Transverse colon (tissue), 4 donors: ENCODE data around the gene RBM41. TPM values are rescaled to one million over a fixed set of nuclear protein-coding genes. Genes with fewer than 3 reads are reported as not detected.
A peak's percentile ranks its signal among the peaks of the same experiment; 100 is the strongest.

Experiments used
- DNase-seq: peaks from one replicate; pipeline ENCODE4 v3.0.0-alpha.2; 2019
- H3K27ac ChIP-seq, 4 donors: fragments of 200-600 bp; sonication (generic); 2 replicates each; pipeline ENCODE4 v1.5.1; 2016 to 2018; ENCODE audit warnings: inconsistent platforms in 4 of 4
- H3K27me3 ChIP-seq: fragments of 200-600 bp; sonication (generic); 2 replicates; pipeline ENCODE4 v1.5.1; 2017; ENCODE audit warnings: inconsistent platforms
- H3K36me3 ChIP-seq, 4 donors: fragments of 200-600 bp; sonication (generic); 2 replicates each; pipeline ENCODE4 v1.5.1; 2017 to 2019; ENCODE audit warnings: inconsistent platforms in 4 of 4
- H3K4me1 ChIP-seq, 4 donors: fragments of 200-600 bp; sonication (generic); 2 replicates each; pipeline ENCODE4 v1.5.1; 2017 to 2020; ENCODE audit warnings: inconsistent platforms in 4 of 4
- H3K4me3 ChIP-seq, 4 donors: fragments of 200-600 bp; sonication (generic); 1 replicate in 1 of 4; 2 replicates in 3 of 4; pipeline versions ENCODE4 v1.5.1 to v1.6.1; 2017 to 2019; ENCODE audit warnings: inconsistent platforms in 4 of 4
- H3K9me3 ChIP-seq, 2 donors: fragments of 200-600 bp; sonication (generic); 2 replicates each; pipeline ENCODE4 v1.5.1; 2017 to 2019; ENCODE audit warnings: inconsistent platforms in 2 of 2
- EP300 ChIP-seq: sonication (generic); formaldehyde crosslinking; IDR thresholded peaks from one replicate; pipeline ENCODE4 v1.6.1; 2017; ENCODE audit warnings: antibody characterized with exemption, low read depth
- POLR2A ChIP-seq: fragments of 450-650 bp; IDR thresholded peaks from one replicate; pipeline ENCODE4 v1.6.1; 2016; ENCODE audit warnings: antibody characterized with exemption, mild to moderate bottlenecking, moderate library complexity
- POLR2AphosphoS5 ChIP-seq, 3 donors: sonication (generic); formaldehyde crosslinking; IDR thresholded peaks; one replicate each; pipeline ENCODE4 v1.6.1; 2016; ENCODE audit warnings: antibody characterized with exemption in 3 of 3
- WGBS, 2 donors: methylation state at CpG; one replicate each; pipeline ENCODE4 v1.1.5; 2018; ENCODE audit warnings: low coverage in 1 of 2; 5-methylcytosine and 5-hydroxymethylcytosine counted together
- in situ Hi-C, 4 donors: fragments of 200-750 bp; cut with MboI; loops; one replicate each; pipeline versions ENCODE4 v1.15.0 to v1.15.1; 2017; ENCODE audit warnings: low sequenced_read_pairs in 3 of 4, low pct_ligation_motif_present in 1 of 4, low pct_unique_long_range_greater_than_20kb in 1 of 4
- intact Hi-C: fragments of 100-400 bp; cut with DNase I; formaldehyde crosslinking; loops from one replicate; pipeline ENCODE4 v1.15.1; 2023; ENCODE audit warnings: low total_unique reads
- total RNA-seq, 4 donors: library from RNA; depleted of rRNA; stranded (reverse); fragments of >200 nt; gene quantifications; one replicate each; pipeline ENCODE4 v1.1.0, GENCODE V29; 2016
- TF ChIP-seq, protein P1 (sequence below), 5 experiments: fragments of 200-600 bp in 3 of 5; fragments of 450-650 bp in 2 of 5; sonication (generic) in 3 of 5; IDR thresholded peaks; 1 replicate in 2 of 5; 2 replicates in 3 of 5; pipeline ENCODE4 v1.5.1; 2016 to 2017; ENCODE audit warnings: antibody characterized with exemption in 5 of 5, inconsistent platforms in 3 of 5, mild to moderate bottlenecking in 2 of 5, moderate library complexity in 1 of 5

The RBM41 gene
- total RNA-seq, 4 donors from 2014 or later, result 10.1 to 28.8 (median 20.5) TPM

GRCh38 chrX:107050195-107050709 is 68.4 kb downstream of the RBM41 start:
- Histone ChIP-seq H3K4me1 (no peaks in the 10 kb centered on the region), H3K27me3 (no peaks in the 10 kb centered on the region), H3K36me3 (no peaks in the 10 kb centered on the region), H3K9me3 (no peaks in the 10 kb centered on the region), H3K27ac (no peak overlapping the region), H3K4me3 (no peak overlapping the region)
- in situ Hi-C loops (no loop called here), intact Hi-C loops (no loop called here)
- DNase-seq, result no peak
- TF ChIP-seq, protein P1, sequence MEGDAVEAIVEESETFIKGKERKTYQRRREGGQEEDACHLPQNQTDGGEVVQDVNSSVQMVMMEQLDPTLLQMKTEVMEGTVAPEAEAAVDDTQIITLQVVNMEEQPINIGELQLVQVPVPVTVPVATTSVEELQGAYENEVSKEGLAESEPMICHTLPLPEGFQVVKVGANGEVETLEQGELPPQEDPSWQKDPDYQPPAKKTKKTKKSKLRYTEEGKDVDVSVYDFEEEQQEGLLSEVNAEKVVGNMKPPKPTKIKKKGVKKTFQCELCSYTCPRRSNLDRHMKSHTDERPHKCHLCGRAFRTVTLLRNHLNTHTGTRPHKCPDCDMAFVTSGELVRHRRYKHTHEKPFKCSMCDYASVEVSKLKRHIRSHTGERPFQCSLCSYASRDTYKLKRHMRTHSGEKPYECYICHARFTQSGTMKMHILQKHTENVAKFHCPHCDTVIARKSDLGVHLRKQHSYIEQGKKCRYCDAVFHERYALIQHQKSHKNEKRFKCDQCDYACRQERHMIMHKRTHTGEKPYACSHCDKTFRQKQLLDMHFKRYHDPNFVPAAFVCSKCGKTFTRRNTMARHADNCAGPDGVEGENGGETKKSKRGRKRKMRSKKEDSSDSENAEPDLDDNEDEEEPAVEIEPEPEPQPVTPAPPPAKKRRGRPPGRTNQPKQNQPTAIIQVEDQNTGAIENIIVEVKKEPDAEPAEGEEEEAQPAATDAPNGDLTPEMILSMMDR (IDR thresholded peaks at IDR 0.05), result no peak
- TF ChIP-seq EP300, result no peak
- 56% methylated on average over 6 of the region's 6 CpGs; no CpG with 5 or more reads in 1 of the 2 donors for WGBS, 2 donors

- no peak for DNase-seq
- no peaks in the 10 kb centered on the region for H3K9me3 ChIP-seq
- no peak overlapping the region for H3K27ac ChIP-seq
- TF ChIP-seq EP300 (no peak), POLR2A (no peak), POLR2AphosphoS5 (IDR thresholded peaks at IDR 0.05) (no peak)
- TF ChIP-seq, protein P1 (IDR thresholded peaks at IDR 0.05), result no peak
- H3K4me1 ChIP-seq, result no peaks in the 10 kb centered on the region
- H3K36me3 ChIP-seq, result no peaks in the 10 kb centered on the region
- intact Hi-C loops (no loop called here), in situ Hi-C loops (no loop called here)
- 47% methylated on average over 1 of the region's 1 CpG; no CpG with 5 or more reads in 1 of the 2 donors for WGBS, 2 donors
- H3K4me3 ChIP-seq, result no peak overlapping the region
- H3K27me3 ChIP-seq, result no peaks in the 10 kb centered on the region
Observed at GRCh38 chrX:107047622-107048021, 71.0 kb downstream of the RBM41 start.

GRCh38 chrX:107029752-107030151 is 88.9 kb downstream of the RBM41 start:
- no peak for DNase-seq
- Histone ChIP-seq H3K4me1 (no peaks in the 10 kb centered on the region), H3K4me3 (no peak overlapping the region), H3K27me3 (no peaks in the 10 kb centered on the region), H3K36me3 (no peaks in the 10 kb centered on the region), H3K27ac (no peak overlapping the region), H3K9me3 (no peaks in the 10 kb centered on the region)
- in situ Hi-C loops (no loop called here), intact Hi-C loops (no loop called here)
- WGBS, 2 donors, result 36% methylated on average over 1 of the region's 1 CpG; no CpG with 5 or more reads in 1 of the 2 donors
- TF ChIP-seq, protein P1 (IDR thresholded peaks at IDR 0.05), result no peak
- TF ChIP-seq POLR2A (no peak), EP300 (no peak), POLR2AphosphoS5 (IDR thresholded peaks at IDR 0.05) (no peak)

DNA sequence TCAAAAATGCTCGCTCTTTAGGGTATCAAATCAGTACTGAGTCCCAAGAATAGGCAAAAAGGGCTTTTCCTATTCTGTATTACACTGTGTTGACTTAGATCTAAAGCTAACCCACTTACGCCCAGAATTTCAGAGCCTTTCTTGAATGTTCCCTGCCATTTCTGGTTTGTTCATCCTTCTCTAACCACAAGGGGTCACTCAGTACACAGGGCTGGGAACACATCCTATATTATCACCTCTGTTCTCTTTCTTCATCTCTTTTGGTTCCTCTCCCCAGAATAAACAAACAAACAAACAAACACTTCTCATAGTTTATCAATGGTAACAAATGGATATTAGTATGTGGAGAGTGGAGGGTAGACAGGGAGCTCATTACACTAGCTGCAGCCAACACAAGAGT is 93.1 kb downstream of the RBM41 start:
- no peak overlapping the region for H3K4me3 ChIP-seq
- DNase-seq, result no peak
- H3K27ac ChIP-seq, result no peak overlapping the region
- H3K27me3 ChIP-seq, result no peaks in the 10 kb centered on the region
- in situ Hi-C loops (no loop called here), intact Hi-C loops (no loop called here)
- TF ChIP-seq POLR2A, result no peak
- TF ChIP-seq, protein P1 (IDR thresholded peaks at IDR 0.05), result peak; percentile 23 to 53 (median 35)
- H3K4me1 ChIP-seq, result no peaks in the 10 kb centered on the region
- no peaks in the 10 kb centered on the region for H3K36me3 ChIP-seq
- 33% methylated on average over 2 of the region's 2 CpGs; no CpG with 5 or more reads in 1 of the 2 donors for WGBS, 2 donors
- no peaks in the 10 kb centered on the region for H3K9me3 ChIP-seq
